GM19193 (cell line): ENCODE data around the gene TMA7.

Experiments
- POLR2A ChIP-seq: IDR thresholded peaks from 4 replicates; pipeline ENCODE4 v1.6.1; 2011; ENCODE audit not compliant: insufficient read depth, insufficient read length; ENCODE audit errors: extremely low read depth

TMA7 gene

DNA sequence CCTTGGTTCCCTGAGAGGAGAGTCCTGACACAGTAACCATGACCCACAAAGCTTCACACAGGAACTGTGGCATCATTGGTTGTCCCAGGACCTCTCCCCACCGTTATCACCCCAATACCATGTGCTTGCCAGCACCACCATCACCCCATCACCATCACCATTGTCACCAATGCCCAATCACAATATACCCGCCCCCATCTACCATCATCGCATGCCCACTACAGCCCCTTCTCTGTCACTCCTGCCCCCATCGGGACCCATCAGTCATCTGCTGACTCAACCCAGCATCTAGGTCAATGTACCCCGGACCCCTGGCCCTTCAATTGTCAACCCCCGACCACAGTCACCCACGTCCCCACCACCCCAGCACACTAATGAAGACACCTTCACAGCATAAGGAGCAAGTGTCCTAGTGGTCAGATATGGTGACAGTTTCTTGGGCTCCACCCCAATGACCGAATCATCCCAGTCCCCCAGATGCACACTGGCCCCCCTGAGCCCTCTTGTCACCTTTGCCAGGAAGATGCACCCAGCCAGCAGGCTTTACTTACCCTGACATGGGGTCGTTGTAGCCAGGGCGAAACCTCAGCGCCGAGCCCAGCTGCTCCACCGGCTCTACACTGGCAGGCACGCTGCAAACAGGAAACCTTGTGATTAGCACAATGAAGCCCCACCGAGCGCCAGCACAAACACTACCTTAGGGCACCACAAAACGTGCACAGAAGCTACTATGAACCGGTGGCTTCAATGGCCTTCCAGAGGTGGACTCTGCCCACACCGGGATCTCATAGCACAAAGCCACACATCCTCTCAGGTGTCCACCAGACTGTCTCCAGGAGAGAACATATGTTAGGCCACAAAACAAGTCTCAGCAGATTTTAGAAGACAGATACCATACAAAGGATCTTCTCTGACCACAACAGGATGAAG lies 38.8 kb downstream of the TMA7 start:
- TF ChIP-seq POLR2A: peak; percentile 28

DNA sequence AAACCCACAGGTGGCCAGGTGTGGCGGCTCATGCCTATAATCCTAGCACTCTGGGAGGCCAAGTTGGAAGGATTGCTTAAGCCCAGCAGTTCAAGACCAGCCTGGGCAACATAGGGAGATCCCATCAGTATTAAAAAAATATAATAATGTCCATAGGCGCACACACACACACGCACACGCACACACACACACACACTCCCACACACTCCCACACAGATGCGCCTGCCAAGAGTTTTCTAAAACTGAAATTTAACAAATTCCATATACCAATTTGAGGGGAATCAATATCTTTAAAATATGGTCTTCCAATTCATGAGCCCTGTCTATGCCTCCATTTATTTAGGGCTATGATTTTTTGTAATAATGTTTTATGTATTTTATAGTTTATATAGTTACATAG lies 46.9 kb downstream of the TMA7 start:
- no peak for TF ChIP-seq POLR2A

DNA sequence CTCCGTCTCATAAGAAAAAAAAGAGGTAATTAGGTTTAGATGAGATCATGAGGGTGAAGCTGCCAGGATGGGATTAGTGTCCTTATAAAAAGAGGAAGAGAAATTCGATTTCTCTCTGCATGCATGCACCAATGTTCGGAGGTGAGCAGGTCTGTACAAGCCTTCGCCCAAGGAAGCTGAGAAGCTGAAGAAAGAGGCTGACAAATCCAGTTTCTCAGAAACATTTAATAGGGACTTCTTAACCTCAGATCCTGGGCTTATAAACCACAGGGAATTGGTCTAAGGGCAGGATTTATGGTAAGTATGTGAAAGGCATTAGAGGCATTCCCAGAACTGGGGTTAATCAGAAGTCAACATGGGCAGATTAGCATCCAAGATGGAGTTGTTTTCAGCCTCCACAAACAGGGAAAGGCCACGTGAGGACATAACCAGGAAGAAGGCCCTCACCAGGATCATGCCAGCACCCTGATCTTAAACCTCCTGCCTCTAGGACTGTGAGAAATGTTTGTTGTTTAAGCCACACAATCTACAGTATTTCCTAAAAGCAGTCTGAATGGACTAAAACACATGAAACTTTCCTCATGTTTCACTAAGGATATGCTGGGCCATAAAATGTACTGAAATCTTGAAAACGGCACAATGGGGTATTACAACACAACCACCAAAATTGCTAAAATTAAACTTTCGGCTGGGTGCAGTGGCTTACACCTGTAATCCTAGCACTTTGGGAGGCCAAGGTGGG lies 52.6 kb downstream of the TMA7 start:
- TF ChIP-seq POLR2A: no peak

GRCh38 chr3:48493203-48493501 lies 53.1 kb downstream of the TMA7 start:
- TF ChIP-seq POLR2A: no peak
